Hepatocyte (in vitro differentiated cells): ENCODE results near the gene NUP43. TPM values are rescaled to one million over a fixed set of nuclear protein-coding genes. Genes with fewer than 3 reads are reported as not detected.
"Not testable (repeated sequence)": the region's sequence is repeated elsewhere in the genome, so short reads cannot be mapped to it uniquely, and the experiment has no call there.

ENCODE experiments used
- DNase-seq: peaks from one replicate; pipeline ENCODE4 v3.0.0-alpha.2; 2016; ENCODE audit warnings: low spot score
- H2AFZ ChIP-seq: fragments of 200-600 bp; sonication (generic); 2 replicates; pipeline ENCODE4 v1.6.0; 2016; ENCODE audit warnings: antibody characterized with exemption, mild to moderate bottlenecking
- H3K27ac ChIP-seq: fragments of 200-600 bp; sonication (generic); 2 replicates; pipeline ENCODE4 v1.5.1; 2016; ENCODE audit warnings: mild to moderate bottlenecking
- H3K27me3 ChIP-seq: fragments of 200-600 bp; sonication (generic); 2 replicates; pipeline ENCODE4 v1.6.1; 2016
- H3K36me3 ChIP-seq: fragments of 200-600 bp; sonication (generic); replicated peaks from 2 replicates; pipeline ENCODE4 v1.5.1; 2016; ENCODE audit warnings: low read depth; ENCODE audit not compliant: insufficient read depth
- H3K4me1 ChIP-seq: fragments of 200-600 bp; sonication (generic); 2 replicates; pipeline ENCODE4 v1.5.1; 2016; ENCODE audit warnings: mild to moderate bottlenecking, moderate library complexity; ENCODE audit not compliant: insufficient read depth
- H3K4me2 ChIP-seq: fragments of 200-600 bp; sonication (generic); 2 replicates; pipeline ENCODE4 v1.6.0; 2016
- H3K4me3 ChIP-seq: fragments of 200-600 bp; sonication (generic); 2 replicates; pipeline ENCODE4 v1.5.1; 2016; ENCODE audit warnings: mild to moderate bottlenecking
- H3K79me2 ChIP-seq: fragments of 200-600 bp; sonication (generic); 2 replicates; pipeline ENCODE4 v1.6.0; 2017; ENCODE audit warnings: mild to moderate bottlenecking
- H3K9me2 ChIP-seq: fragments of 200-600 bp; sonication (generic); replicated peaks from 2 replicates; pipeline ENCODE4 v1.6.0; 2017; ENCODE audit warnings: mild to moderate bottlenecking; ENCODE audit not compliant: insufficient read depth
- H3K9me3 ChIP-seq: fragments of 200-600 bp; sonication (generic); 2 replicates; pipeline ENCODE4 v1.5.1; 2016; ENCODE audit warnings: low read depth, mild to moderate bottlenecking
- H4K20me1 ChIP-seq: fragments of 200-600 bp; sonication (generic); 2 replicates; pipeline ENCODE4 v1.6.0; 2016; ENCODE audit warnings: mild to moderate bottlenecking; ENCODE audit not compliant: insufficient read depth, poor library complexity, severe bottlenecking
- CTCF ChIP-seq: fragments of 200-600 bp; sonication (generic); IDR thresholded peaks from 2 replicates; pipeline ENCODE4 v1.5.1; 2016; ENCODE audit warnings: antibody characterized with exemption, mild to moderate bottlenecking; ENCODE audit not compliant: poor library complexity
- EZH2 ChIP-seq: fragments of 200-600 bp; sonication (generic); IDR thresholded peaks from 2 replicates; pipeline ENCODE4 v1.6.1; 2016; ENCODE audit warnings: antibody characterized with exemption, mild to moderate bottlenecking, borderline replicate concordance
- EZH2phosphoT487 ChIP-seq: fragments of 200-600 bp; sonication (generic); IDR thresholded peaks from one replicate; pipeline ENCODE4 v1.6.1; 2018; ENCODE audit warnings: antibody characterized with exemption, mild to moderate bottlenecking, low read depth, moderate library complexity; ENCODE audit not compliant: unreplicated experiment, severe bottlenecking
- WGBS: methylation state at CpG from one replicate; pipeline ENCODE4 v1.1.6; 2016; ENCODE audit warnings: low lambda C conversion rate; ENCODE audit errors: missing lambda C conversion rate; 5-methylcytosine and 5-hydroxymethylcytosine counted together
- polyA plus RNA-seq: library from polyadenylated mRNA; unstranded; fragments of >200 nt; fragmentation: Nextera tagmentation; extraction: Ambion mirVana; gene quantifications from 2 replicates; pipeline ENCODE4 v1.2.1, GENCODE V29; 2016
- total RNA-seq: library from RNA; depleted of rRNA; stranded (reverse); fragments of >200 nt; gene quantifications from 2 replicates; pipeline ENCODE4 v1.2.3, GENCODE V29; 2014

The NUP43 gene
- total and polyA plus RNA-seq, 2 experiments from 2014 or later = 9.8 to 37.2 TPM

GRCh38 chr6:149683256-149683859 lies 63.0 kb downstream of the NUP43 start:
- no peaks in the 10 kb centered on the region for H3K9me3 ChIP-seq
- TF ChIP-seq EZH2 (no peak), CTCF (no peak), EZH2phosphoT487 (no peak)
- no peak overlapping the region for H3K4me2 ChIP-seq
- DNase-seq = no peak
- WGBS = 95% methylated on average over 4 of the region's 4 CpGs
- no peaks in the 10 kb centered on the region for H3K4me1 ChIP-seq
- H3K27me3 ChIP-seq = no peaks in the 10 kb centered on the region
- no peaks in the 10 kb centered on the region for H4K20me1 ChIP-seq
- H3K36me3 ChIP-seq = no peaks in the 10 kb centered on the region
- no peak overlapping the region for H3K27ac ChIP-seq
- H3K4me3 ChIP-seq = no peak overlapping the region
- no peak overlapping the region for H2AFZ ChIP-seq
- peaks cover 25% of the 10 kb centered on the region for H3K79me2 ChIP-seq
- H3K9me2 ChIP-seq = no peaks in the 10 kb centered on the region

- H3K9me2 ChIP-seq, H3K4me3 ChIP-seq, H4K20me1 ChIP-seq, H2AFZ ChIP-seq, H3K27ac ChIP-seq, H3K27me3 ChIP-seq, H3K9me3 ChIP-seq, H3K36me3 ChIP-seq, DNase-seq, H3K4me2 ChIP-seq, H3K4me1 ChIP-seq: not testable (repeated sequence)
- H3K79me2 ChIP-seq = peaks cover 24% of the 10 kb centered on the region
- WGBS = 92% methylated on average over 14 of the region's 14 CpGs
Observed at GRCh38 chr6:149681845-149682244, 64.5 kb downstream of the NUP43 start.

- no peak overlapping the region for H3K4me3 ChIP-seq
- TF ChIP-seq CTCF (no peak), EZH2phosphoT487 (no peak), EZH2 (no peak)
Observed at GRCh38 chr6:149681209-149681608, 65.1 kb downstream of the NUP43 start.

GRCh38 chr6:149680503-149680902 lies 65.8 kb downstream of the NUP43 start:
- H2AFZ ChIP-seq = no peak overlapping the region
- H3K27me3 ChIP-seq = no peaks in the 10 kb centered on the region
- H3K79me2 ChIP-seq = peaks cover 24% of the 10 kb centered on the region
- no peaks in the 10 kb centered on the region for H3K9me2 ChIP-seq
- H3K4me1 ChIP-seq = no peaks in the 10 kb centered on the region
- no peak for TF ChIP-seq CTCF
- no peak overlapping the region for H3K4me3 ChIP-seq
- H4K20me1 ChIP-seq = no peaks in the 10 kb centered on the region
- H3K36me3 ChIP-seq = no peaks in the 10 kb centered on the region
- no peak overlapping the region for H3K27ac ChIP-seq
- no peak overlapping the region for H3K4me2 ChIP-seq
- no peaks in the 10 kb centered on the region for H3K9me3 ChIP-seq
- no peak for DNase-seq
- WGBS = 69% methylated on average over 1 of the region's 1 CpG

More at GRCh38 chr6:149681209-149681608, 65.1 kb downstream of the NUP43 start:
- no peaks in the 10 kb centered on the region for H3K36me3 ChIP-seq
- H3K4me1 ChIP-seq = no peaks in the 10 kb centered on the region
- peaks cover 24% of the 10 kb centered on the region for H3K79me2 ChIP-seq
- H3K4me2 ChIP-seq = no peak overlapping the region
- H3K27me3 ChIP-seq = no peaks in the 10 kb centered on the region
- H3K9me2 ChIP-seq = no peaks in the 10 kb centered on the region
- H3K9me3 ChIP-seq = no peaks in the 10 kb centered on the region
- H2AFZ ChIP-seq = no peak overlapping the region
- no peak overlapping the region for H3K27ac ChIP-seq
- no peak for DNase-seq
- H4K20me1 ChIP-seq = no peaks in the 10 kb centered on the region

Other genes starting within 250 kb of the NUP43 start
- gene PPIL4, start 200.5 kb downstream of the NUP43 start, total RNA-seq = 38.5 and 38.7 TPM in 2 replicates
- 31.4 and 33.8 TPM in 2 replicates for gene PPIL4, start 200.5 kb downstream of the NUP43 start, polyA plus RNA-seq
- gene GINM1, start 180.2 kb downstream of the NUP43 start, total RNA-seq = 45.7 and 53.5 TPM in 2 replicates
- gene GINM1, start 180.2 kb downstream of the NUP43 start, polyA plus RNA-seq = 43.1 and 50.8 TPM in 2 replicates
- gene KATNA1, start 97.8 kb downstream of the NUP43 start, total RNA-seq = 18.4 and 18.5 TPM in 2 replicates
- gene KATNA1, start 97.8 kb downstream of the NUP43 start, polyA plus RNA-seq = 15.6 and 17.2 TPM in 2 replicates
- 23.7 and 26.2 TPM in 2 replicates for gene LATS1, start 28.4 kb downstream of the NUP43 start, total RNA-seq
- 6.6 and 7.9 TPM in 2 replicates for gene LATS1, start 28.4 kb downstream of the NUP43 start, polyA plus RNA-seq
- 107 and 110 TPM in 2 replicates for gene PCMT1, start 3.2 kb upstream of the NUP43 start, total RNA-seq
- 126 and 130 TPM in 2 replicates for gene PCMT1, start 3.2 kb upstream of the NUP43 start, polyA plus RNA-seq
- gene LRP11, start 117.8 kb upstream of the NUP43 start, total RNA-seq = 33.6 and 46.8 TPM in 2 replicates
- 28.1 and 35.4 TPM in 2 replicates for gene LRP11, start 117.8 kb upstream of the NUP43 start, polyA plus RNA-seq
- gene RAET1E, start 151.6 kb upstream of the NUP43 start, total RNA-seq = 0.28 TPM in 1 of 2 replicates, not detected in the other
- gene RAET1E, start 151.6 kb upstream of the NUP43 start, polyA plus RNA-seq = 0.44 TPM in 1 of 2 replicates, not detected in the other
- 1.5 TPM in 1 of 2 replicates, not detected in the other for gene RAET1G, start 176.6 kb upstream of the NUP43 start, total RNA-seq
- 0.31 and 4.0 TPM in 2 replicates for gene RAET1G, start 176.6 kb upstream of the NUP43 start, polyA plus RNA-seq
- 0.10 and 1.1 TPM in 2 replicates for gene ULBP2, start 195.5 kb upstream of the NUP43 start, total RNA-seq
- 0.15 and 1.9 TPM in 2 replicates for gene ULBP2, start 195.5 kb upstream of the NUP43 start, polyA plus RNA-seq
- gene ULBP1, start 217.4 kb upstream of the NUP43 start, total RNA-seq = 0.27 and 0.28 TPM in 2 replicates
- gene ULBP1, start 217.4 kb upstream of the NUP43 start, polyA plus RNA-seq = 0.27 TPM in 1 of 2 replicates, not detected in the other